Neural crest cell (in vitro differentiated cells): Measurements from ENCODE around the gene IFT25. TPM values are rescaled to one million over a fixed set of nuclear protein-coding genes. Genes with fewer than 3 reads are reported as not detected.
"Not testable (repeated sequence)": the region's sequence is repeated elsewhere in the genome, so short reads cannot be mapped to it uniquely, and the experiment has no call there.

Source experiments
- DNase-seq: peaks from one replicate; pipeline ENCODE4 v3.0.0; 2021; ENCODE audit warnings: low read depth, mixed read lengths, low spot score
- H3K27ac Mint-ChIP-seq: one replicate; pipeline ENCODE4 v1.8.0; 2021; ENCODE audit warnings: mild to moderate bottlenecking, mixed read lengths; ENCODE audit not compliant: unreplicated experiment
- H3K27me3 Mint-ChIP-seq: 2 replicates; pipeline ENCODE4 v1.8.0; 2021; ENCODE audit warnings: low read depth, mild to moderate bottlenecking, mixed read lengths
- H3K36me3 Mint-ChIP-seq: 2 replicates; pipeline ENCODE4 v1.8.0; 2021; ENCODE audit warnings: low read depth, mild to moderate bottlenecking, mixed read lengths
- H3K4me1 Mint-ChIP-seq: 2 replicates; pipeline ENCODE4 v1.8.0; 2021; ENCODE audit warnings: mixed read lengths
- H3K4me3 Mint-ChIP-seq: one replicate; pipeline ENCODE4 v1.8.0; 2021; ENCODE audit warnings: mild to moderate bottlenecking, mixed read lengths
- H3K9me3 Mint-ChIP-seq: 2 replicates; pipeline ENCODE4 v1.8.0; 2021; ENCODE audit warnings: mixed read lengths
- total RNA-seq: library from RNA; stranded (reverse); gene quantifications from 2 replicates; pipeline ENCODE4 v1.2.1, GENCODE V29; 2021
- TF ChIP-seq, protein P1 (sequence below): fragments of 200-600 bp; sonication (generic); conservative IDR thresholded peaks from 2 replicates; pipeline ENCODE4 v1.5.0; 2021; ENCODE audit warnings: antibody characterized with exemption, mild to moderate bottlenecking

The IFT25 gene
- total RNA-seq, 1 donor from 2014 or later: 41.1 TPM

DNA sequence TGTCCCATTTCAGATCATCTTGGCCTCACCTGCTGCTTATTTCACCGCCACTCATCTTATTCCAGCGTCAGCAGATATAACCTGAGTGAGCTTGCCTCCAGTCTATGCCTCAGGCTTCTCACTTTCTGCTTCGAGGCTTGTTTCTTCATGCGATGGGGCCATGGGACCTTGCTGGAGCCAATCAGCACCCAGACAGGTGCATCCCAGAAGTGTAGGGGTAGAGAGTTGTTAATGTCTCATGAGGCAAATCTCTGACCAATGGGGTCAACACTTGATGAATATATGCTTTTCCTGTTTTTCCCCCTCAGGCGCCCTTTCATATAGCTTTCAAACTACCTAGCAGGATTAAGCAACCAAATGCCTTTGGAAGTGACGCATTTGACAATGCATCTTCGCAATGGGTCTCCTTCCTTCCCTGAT, 55.0 kb downstream of the IFT25 start:
- H3K4me3 Mint-ChIP-seq: peak overlapping the region; percentile 95
- H3K27me3 Mint-ChIP-seq: no peaks in the 10 kb centered on the region
- H3K4me1 Mint-ChIP-seq: peaks cover 23% of the 10 kb centered on the region
- TF ChIP-seq, protein P1, sequence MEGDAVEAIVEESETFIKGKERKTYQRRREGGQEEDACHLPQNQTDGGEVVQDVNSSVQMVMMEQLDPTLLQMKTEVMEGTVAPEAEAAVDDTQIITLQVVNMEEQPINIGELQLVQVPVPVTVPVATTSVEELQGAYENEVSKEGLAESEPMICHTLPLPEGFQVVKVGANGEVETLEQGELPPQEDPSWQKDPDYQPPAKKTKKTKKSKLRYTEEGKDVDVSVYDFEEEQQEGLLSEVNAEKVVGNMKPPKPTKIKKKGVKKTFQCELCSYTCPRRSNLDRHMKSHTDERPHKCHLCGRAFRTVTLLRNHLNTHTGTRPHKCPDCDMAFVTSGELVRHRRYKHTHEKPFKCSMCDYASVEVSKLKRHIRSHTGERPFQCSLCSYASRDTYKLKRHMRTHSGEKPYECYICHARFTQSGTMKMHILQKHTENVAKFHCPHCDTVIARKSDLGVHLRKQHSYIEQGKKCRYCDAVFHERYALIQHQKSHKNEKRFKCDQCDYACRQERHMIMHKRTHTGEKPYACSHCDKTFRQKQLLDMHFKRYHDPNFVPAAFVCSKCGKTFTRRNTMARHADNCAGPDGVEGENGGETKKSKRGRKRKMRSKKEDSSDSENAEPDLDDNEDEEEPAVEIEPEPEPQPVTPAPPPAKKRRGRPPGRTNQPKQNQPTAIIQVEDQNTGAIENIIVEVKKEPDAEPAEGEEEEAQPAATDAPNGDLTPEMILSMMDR: no peak
- H3K27ac Mint-ChIP-seq: no peak overlapping the region
- no peaks in the 10 kb centered on the region for H3K36me3 Mint-ChIP-seq
- no peak for DNase-seq
- H3K9me3 Mint-ChIP-seq: no peaks in the 10 kb centered on the region

DNA sequence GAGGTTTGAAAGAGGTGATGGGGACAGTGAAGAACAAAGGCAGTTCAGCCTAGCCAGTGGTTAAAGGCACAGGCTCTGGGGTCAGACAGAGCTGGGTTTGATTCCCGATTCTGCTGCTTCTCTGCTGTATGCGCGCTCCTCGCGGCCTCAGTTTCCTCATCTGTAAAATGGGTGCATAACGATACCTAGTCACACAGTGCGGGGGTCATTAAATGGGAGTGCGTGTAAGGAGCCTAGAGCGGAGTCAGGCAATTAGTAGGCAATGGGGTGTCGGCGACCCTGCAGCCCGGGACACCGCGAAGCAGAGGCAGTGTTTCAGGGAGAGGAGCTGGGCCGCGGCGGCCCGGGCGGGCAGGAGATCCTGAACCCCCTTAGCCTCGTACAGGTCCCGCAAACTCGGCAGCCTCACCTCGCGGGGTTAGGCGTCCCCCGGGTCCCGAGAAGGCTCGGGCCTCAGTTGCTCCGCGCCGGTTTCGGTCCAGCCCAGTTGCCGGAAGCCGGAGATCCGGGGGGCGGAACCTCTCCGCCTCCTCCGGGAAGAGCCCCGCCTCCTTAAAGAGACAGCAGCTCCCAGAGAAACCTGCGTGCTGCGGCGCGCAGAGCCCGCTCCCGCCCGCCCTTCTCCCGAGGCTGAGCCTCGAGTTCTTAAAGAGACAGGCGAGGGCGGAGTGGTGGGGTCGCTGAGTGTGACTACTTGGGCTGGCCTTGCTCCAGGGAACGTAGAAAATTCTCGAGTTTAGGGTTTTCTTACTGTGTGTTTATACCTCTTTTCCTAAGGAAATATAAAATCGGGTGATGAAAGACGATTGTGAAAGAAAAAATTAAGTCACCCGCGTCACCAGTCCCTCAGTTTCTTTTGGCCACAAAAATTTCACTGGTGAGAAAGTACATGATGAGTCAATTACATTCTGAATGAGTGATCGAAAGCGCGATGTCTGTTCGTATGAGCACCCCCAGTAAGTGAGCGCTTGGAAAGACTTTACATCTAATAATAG, 55.9 kb downstream of the IFT25 start, which contains the start of gene YIPF1:
TSS of gene YIPF1 (minus strand) at position 494 of the 995 bp plus-strand sequence. CDS start 860 bp downstream, outside the sequence.
- Mint-ChIP-seq H3K27me3 (no peaks in the 10 kb centered on the region), H3K27ac (peak within 1 kb of the TSS; percentile 91), H3K4me1 (peaks cover 23% of the 10 kb centered on the region), H3K4me3 (peak within 1 kb of the TSS; percentile 95), H3K36me3 (no peaks in the 10 kb centered on the region), H3K9me3 (no peaks in the 10 kb centered on the region)
- DNase-seq: peak; percentile 70
- TF ChIP-seq, protein P1: no peak

DNA sequence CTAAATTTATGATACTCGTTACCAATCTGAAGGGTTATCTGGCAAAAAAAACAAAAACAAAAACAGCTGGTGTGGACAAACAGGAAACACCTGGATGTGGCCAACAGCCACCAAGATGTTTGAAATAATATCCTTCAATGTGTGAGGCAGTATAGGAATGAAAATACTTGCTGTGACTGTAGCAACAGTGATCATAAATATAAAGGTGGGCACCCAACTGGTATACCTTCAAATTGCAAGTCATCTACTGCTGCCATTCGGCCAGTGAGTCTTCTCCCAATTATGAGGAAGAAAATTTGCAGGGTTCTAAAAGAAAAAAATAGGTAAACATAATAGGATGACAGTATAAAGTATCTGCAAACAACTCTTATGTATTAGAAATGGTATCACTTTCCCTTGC, 56.8 kb downstream of the IFT25 start:
- Mint-ChIP-seq H3K27ac (no peak overlapping the region), H3K4me3 (peak overlapping the region; percentile 95), H3K36me3 (no peaks in the 10 kb centered on the region), H3K27me3 (no peaks in the 10 kb centered on the region), H3K9me3 (no peaks in the 10 kb centered on the region), H3K4me1 (peaks cover 23% of the 10 kb centered on the region)
- TF ChIP-seq, protein P1: no peak
- DNase-seq: no peak

DNA sequence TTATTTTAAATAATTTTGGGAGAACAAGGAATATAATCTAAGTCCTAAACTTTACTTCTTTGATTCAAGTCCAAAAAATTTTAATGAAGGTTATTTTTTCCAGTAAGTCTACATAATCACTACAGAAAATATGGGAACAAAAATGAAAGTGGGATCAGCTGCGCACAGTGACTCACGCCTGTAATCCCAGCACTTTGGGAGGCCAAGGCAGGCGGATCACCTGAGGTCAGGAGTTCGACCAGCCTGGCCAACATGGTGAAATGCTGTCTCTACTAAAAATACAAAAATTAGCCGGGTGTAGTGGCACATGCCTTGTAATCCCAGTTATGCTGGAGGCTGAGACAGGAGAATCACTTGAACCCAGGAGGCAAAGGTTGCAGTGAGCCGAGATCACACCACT, 61.9 kb downstream of the IFT25 start:
- H3K9me3 Mint-ChIP-seq, H3K27me3 Mint-ChIP-seq, DNase-seq, H3K4me3 Mint-ChIP-seq, H3K4me1 Mint-ChIP-seq, H3K27ac Mint-ChIP-seq: not testable (repeated sequence)
- peaks cover 13% of the 10 kb centered on the region for H3K36me3 Mint-ChIP-seq

DNA sequence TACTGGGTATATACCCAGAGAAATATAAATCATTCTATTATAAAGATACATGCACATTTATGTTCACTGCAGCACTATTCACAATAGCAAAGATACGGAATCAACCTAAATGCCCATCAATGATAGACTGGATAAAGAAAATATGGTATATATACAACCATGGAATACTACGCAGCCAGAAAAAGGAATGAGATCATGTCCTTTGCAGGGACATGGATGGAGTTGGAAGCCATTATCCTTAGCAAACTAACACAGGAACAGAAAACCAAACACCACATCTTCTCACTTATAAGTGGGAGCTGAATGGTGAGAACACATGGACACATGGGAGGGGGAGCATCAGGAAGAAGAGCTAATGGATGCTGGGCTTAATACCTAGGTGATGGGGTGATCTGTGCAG, 63.6 kb downstream of the IFT25 start:
- not testable (repeated sequence) for H3K27me3 Mint-ChIP-seq, H3K27ac Mint-ChIP-seq
- peaks cover 13% of the 10 kb centered on the region for H3K36me3 Mint-ChIP-seq

DNA sequence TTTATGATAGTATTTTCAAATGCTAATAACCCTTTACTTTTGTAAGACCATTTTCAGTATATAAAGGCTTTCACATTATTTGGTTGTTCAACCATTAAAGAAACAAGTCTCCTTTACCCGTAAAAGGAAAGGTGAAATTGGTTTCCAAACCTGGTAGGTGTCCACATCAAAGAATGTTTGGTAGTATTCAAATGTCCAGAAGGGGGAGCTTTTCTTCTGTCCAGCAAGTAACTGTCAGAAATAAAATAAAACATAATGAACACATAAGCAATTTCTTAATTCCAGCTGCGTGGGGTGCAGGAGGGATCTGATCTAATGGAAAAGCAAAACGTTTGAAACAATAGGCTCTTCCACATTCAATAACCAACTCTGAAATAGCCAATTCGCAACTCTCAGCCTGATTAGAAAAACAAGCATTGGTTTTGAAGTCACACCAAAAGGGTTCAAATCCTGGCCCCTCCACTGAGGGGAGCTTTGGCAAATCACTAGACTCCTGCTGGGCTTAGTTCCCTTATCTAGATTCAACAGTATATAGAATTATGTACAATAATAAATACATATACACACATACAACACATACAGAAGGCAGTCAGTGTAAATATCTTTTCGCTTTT, 66.9 kb downstream of the IFT25 start:
- H3K9me3 Mint-ChIP-seq: peaks cover 3% of the 10 kb centered on the region
- no peaks in the 10 kb centered on the region for H3K4me1 Mint-ChIP-seq
- TF ChIP-seq, protein P1: peak; percentile 75
- peaks cover 13% of the 10 kb centered on the region for H3K36me3 Mint-ChIP-seq
- H3K27me3 Mint-ChIP-seq: no peaks in the 10 kb centered on the region
- DNase-seq: no peak
- no peak overlapping the region for H3K27ac Mint-ChIP-seq
- H3K4me3 Mint-ChIP-seq: no peak overlapping the region

More for the DNA sequence above, 63.6 kb downstream of the IFT25 start:
- H3K9me3 Mint-ChIP-seq, H3K4me3 Mint-ChIP-seq, H3K4me1 Mint-ChIP-seq, DNase-seq: not testable (repeated sequence)

DNA sequence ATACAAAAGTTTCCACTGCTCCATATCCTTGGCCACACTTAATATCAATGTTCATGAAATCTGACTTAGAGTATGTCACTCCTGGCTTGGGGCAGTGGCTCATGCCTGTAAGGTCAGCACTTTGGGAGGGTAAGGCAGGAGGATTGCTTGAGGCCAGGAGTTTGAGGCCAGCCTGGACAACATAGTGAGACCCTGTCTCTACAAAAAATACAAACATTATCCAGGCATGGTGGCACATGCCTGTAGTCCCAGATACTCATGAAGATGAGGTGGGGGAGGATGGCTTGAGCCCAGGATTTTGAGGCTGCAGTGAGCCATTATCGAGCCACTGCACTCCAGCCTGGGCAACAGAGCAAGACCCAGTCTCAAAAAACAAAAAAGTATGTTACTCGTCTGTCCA, 70.3 kb downstream of the IFT25 start:
- DNase-seq, H3K9me3 Mint-ChIP-seq, H3K36me3 Mint-ChIP-seq: not testable (repeated sequence)

More for the DNA sequence above, 70.3 kb downstream of the IFT25 start:
- H3K4me3 Mint-ChIP-seq, H3K27ac Mint-ChIP-seq, H3K4me1 Mint-ChIP-seq, H3K27me3 Mint-ChIP-seq: not testable (repeated sequence)
